LNCAP (cell line): ENCODE results near the gene FOXRED2.
A peak's percentile ranks its signal among the peaks of the same experiment; 100 is the strongest.

ENCODE experiments used
- TF ChIP-seq, protein P1 (sequence below): fragments of 450-650 bp; IDR thresholded peaks from 2 replicates; pipeline ENCODE4 v1.5.1; 2017; ENCODE audit warnings: mild to moderate bottlenecking

The FOXRED2 gene

GRCh38 chr22:36510966-36511881, 4.4 kb upstream of the FOXRED2 start:
- TF ChIP-seq, protein P1, sequence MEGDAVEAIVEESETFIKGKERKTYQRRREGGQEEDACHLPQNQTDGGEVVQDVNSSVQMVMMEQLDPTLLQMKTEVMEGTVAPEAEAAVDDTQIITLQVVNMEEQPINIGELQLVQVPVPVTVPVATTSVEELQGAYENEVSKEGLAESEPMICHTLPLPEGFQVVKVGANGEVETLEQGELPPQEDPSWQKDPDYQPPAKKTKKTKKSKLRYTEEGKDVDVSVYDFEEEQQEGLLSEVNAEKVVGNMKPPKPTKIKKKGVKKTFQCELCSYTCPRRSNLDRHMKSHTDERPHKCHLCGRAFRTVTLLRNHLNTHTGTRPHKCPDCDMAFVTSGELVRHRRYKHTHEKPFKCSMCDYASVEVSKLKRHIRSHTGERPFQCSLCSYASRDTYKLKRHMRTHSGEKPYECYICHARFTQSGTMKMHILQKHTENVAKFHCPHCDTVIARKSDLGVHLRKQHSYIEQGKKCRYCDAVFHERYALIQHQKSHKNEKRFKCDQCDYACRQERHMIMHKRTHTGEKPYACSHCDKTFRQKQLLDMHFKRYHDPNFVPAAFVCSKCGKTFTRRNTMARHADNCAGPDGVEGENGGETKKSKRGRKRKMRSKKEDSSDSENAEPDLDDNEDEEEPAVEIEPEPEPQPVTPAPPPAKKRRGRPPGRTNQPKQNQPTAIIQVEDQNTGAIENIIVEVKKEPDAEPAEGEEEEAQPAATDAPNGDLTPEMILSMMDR: peak; percentile 50

DNA sequence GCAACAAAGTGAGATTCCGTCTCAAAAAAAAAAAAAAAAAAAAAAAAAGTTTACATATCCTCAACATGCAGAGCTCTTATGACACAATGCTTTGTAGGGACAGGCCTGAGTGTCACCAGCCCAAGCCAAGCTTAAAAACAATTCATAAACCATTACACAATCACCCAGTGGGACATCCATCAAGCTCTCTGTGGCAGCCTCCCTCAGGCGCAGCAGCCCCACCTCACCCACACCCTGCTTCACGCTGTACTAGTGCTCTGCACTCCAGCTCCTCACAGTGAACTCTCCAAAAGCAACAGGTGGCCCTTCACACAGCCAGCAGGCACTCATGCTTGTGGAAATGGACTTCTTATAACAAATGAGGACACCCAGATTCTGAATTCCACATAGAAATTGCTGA, 3.5 kb upstream of the FOXRED2 start:
- TF ChIP-seq, protein P1: no peak

- TF ChIP-seq, protein P1: no peak
These were observed 724 bp upstream of the FOXRED2 start for GRCh38 chr22:36507518-36508010.

DNA sequence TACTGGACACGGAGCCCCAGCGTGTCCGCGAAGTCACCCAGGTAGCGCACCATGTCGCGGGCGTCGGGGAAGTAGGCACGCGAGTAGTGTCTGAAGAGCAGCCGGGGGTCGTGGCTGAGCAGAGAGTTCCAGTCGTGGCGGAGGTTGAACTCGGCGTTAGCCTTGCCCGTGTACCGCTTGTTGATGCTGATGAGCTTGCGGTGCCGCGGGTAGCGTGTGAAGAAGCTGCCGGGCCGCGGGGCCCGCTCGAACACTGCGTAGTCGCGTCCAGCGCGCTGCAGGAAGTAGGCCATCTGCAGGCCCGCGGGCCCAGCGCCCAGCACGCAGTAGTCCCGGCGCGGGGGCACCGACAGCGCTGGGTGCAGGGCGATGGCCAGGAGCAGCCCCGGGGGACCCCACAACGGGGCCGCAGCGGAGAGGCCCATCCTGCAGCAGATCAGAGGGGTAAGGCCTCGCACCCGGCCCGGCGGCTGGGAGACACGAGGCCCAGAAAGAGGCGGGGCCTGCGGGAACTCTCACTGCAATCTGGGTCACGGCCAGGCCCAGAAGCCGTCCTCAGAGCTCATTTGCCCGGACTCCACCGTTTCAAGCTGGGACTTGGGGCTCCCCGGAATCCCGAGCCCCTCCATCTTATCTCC, 723 bp downstream of the FOXRED2 start:
- TF ChIP-seq, protein P1: no peak

DNA sequence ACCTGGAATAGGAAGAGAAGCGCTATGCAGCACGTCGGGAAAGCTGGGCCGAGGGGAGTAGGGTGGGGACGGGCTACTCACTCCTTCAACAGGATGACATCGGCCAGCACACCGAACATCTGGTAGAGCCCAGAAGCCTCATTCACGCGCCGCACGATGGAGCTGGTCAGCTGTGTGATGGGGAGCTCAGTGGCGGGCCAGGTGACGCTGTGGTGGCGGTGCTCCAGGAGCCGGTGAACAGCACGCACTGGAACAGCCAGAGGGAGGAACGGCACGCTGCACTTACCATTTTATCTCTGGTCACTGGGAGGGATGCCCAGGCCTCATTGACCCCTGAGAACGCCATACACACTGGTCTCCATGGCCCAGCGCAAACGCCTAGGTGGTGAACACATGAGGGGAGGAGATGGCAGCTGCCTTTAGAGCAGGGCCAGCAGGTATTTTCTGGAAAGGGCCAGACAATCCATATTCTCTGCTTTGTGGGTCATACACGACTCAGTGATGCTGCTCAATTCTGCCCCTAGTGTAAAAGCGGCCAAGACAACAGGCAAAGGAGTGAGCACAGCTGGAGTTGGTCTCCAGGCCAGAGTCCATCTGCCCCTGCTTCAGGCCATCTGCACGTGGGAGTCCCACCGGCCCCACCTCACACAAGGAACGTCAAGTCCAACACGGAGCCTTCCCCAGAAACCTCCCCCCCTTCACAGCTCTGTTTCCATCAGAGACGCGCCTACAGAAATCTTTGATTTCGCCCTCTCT, 8.8 kb downstream of the FOXRED2 start:
- TF ChIP-seq, protein P1: no peak

DNA sequence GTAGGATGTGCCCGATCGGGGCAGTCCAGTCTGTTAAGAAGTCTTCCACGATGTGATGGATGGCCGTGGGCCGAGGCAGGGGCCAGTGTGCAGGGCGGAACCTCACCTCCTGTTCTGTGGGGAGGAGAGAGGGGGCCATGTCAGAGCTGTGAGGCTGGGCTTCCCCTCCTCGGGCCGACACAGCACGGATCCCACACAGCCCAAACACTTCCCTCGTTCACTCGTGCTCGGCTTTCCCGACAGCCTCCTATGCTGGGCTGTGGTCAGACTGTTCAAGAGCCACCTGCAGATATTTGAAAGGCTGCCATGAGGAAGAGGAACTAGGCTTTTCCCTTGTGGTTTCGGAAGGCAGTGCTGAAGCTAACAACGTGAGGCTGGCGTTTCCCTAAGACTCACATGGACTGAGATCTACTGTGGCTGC, 13.1 kb downstream of the FOXRED2 start:
- TF ChIP-seq, protein P1: no peak

- TF ChIP-seq, protein P1: no peak
These were observed 14.7 kb downstream of the FOXRED2 start for GRCh38 chr22:36492109-36492508.
